ENCODE data around the gene ZNF396. TPM values are rescaled to one million over a fixed set of nuclear protein-coding genes. Genes with fewer than 3 reads are reported as not detected.
A peak's percentile ranks its signal among the peaks of the same experiment; 100 is the strongest.

ZNF396 gene
- total and polyA plus RNA-seq, 4 donors: 0.60 to 1.2 (median 0.99) TPM

- TF ChIP-seq HNF4A (conservative IDR thresholded peaks at IDR 0.05): no peak
These were observed 887 bp upstream of the ZNF396 start (continued) for GRCh38 chr18:35377875-35378573.

GRCh38 chr18:35376393-35376741 is 770 bp downstream of the ZNF396 start:
- H3K4me1 ChIP-seq (ENCODE audit: control insufficient read depth in 4 of 4, insufficient read depth in 4 of 4, low read length in 3 of 4): peaks cover 0 to 11% (median 5%) of the 10 kb centered on the region in 4 donors
- WGBS: 15% methylated on average over 13 of the region's 13 CpGs
- TF ChIP-seq TAF1 (conservative IDR thresholded peaks at IDR 0.05) (no peak), FOXA1 (IDR thresholded peaks at IDR 0.05) (no peak), RXRA (IDR thresholded peaks at IDR 0.05) (no peak), EGR1 (IDR thresholded peaks at IDR 0.05; ENCODE audit: low read depth in 2 of 2) (no peak), RAD21 (IDR thresholded peaks at IDR 0.05) (no peak), MAX (IDR thresholded peaks at IDR 0.05) (no peak), YY1 (IDR thresholded peaks at IDR 0.05) (no peak), ATF3 (IDR thresholded peaks at IDR 0.05) (no peak), HNF4A (conservative IDR thresholded peaks at IDR 0.05) (no peak), FOXA2 (IDR thresholded peaks at IDR 0.05) (no peak), HNF4G (IDR thresholded peaks at IDR 0.05) (no peak), ZBTB33 (IDR thresholded peaks at IDR 0.05) (no peak), CTCF (IDR thresholded peaks at IDR 0.05; ENCODE audit: low read depth, low read length, missing input control) (no peak)
- peak overlapping the region in 1 of 2 donors; percentile 12 for H3K9ac ChIP-seq (ENCODE audit: low read depth in 1 of 2, low read length in 2 of 2)
- no peaks in the 10 kb centered on the region for H3K9me3 ChIP-seq (ENCODE audit: control insufficient read depth in 4 of 4, low read length in 3 of 4)
- peak overlapping the region; percentile 55 to 89 (median 68) for H3K4me3 ChIP-seq (ENCODE audit: low read depth in 1 of 3, low read length in 3 of 3)
- no peaks in the 10 kb centered on the region for H3K27me3 ChIP-seq (ENCODE audit: control insufficient read depth in 4 of 4, insufficient read depth in 4 of 4, low read length in 3 of 4)
- no peak overlapping the region for H3K27ac ChIP-seq (ENCODE audit: low read depth in 1 of 2, low read length in 2 of 2)
- peak; percentile 37 for DNase-seq (ENCODE audit: low spot score)
- H3K36me3 ChIP-seq (ENCODE audit: control insufficient read depth in 4 of 4, insufficient read depth in 3 of 4, low read depth in 1 of 4, low read length in 3 of 4): no peaks in the 10 kb centered on the region

- no peaks in the 10 kb centered on the region for H3K9me3 ChIP-seq (ENCODE audit: control insufficient read depth in 4 of 4, low read length in 3 of 4)
- H3K36me3 ChIP-seq (ENCODE audit: control insufficient read depth in 4 of 4, insufficient read depth in 3 of 4, low read depth in 1 of 4, low read length in 3 of 4): no peaks in the 10 kb centered on the region
- WGBS: 96% methylated on average over 4 of the region's 4 CpGs
- no peaks in the 10 kb centered on the region for H3K27me3 ChIP-seq (ENCODE audit: control insufficient read depth in 4 of 4, insufficient read depth in 4 of 4, low read length in 3 of 4)
- DNase-seq (ENCODE audit: low spot score): no peak
- no peak overlapping the region for H3K27ac ChIP-seq (ENCODE audit: low read depth in 1 of 2, low read length in 2 of 2)
- no peak overlapping the region for H3K4me3 ChIP-seq (ENCODE audit: low read depth in 1 of 3, low read length in 3 of 3)
- peaks cover 0 to 11% (median 5%) of the 10 kb centered on the region in 4 donors for H3K4me1 ChIP-seq (ENCODE audit: control insufficient read depth in 4 of 4, insufficient read depth in 4 of 4, low read length in 3 of 4)
- H3K9ac ChIP-seq (ENCODE audit: low read depth in 1 of 2, low read length in 2 of 2): no peak overlapping the region
- TF ChIP-seq YY1 (IDR thresholded peaks at IDR 0.05) (no peak), TAF1 (conservative IDR thresholded peaks at IDR 0.05) (no peak), ZBTB33 (IDR thresholded peaks at IDR 0.05) (no peak), GABPA (IDR thresholded peaks at IDR 0.05 in 1 of 2, conservative IDR thresholded peaks at IDR 0.05 in 1 of 2) (no peak), FOXA2 (IDR thresholded peaks at IDR 0.05) (no peak), CTCF (IDR thresholded peaks at IDR 0.05; ENCODE audit: low read depth, low read length, missing input control) (no peak), ATF3 (IDR thresholded peaks at IDR 0.05) (no peak), EGR1 (IDR thresholded peaks at IDR 0.05; ENCODE audit: low read depth in 2 of 2) (no peak), HNF4G (IDR thresholded peaks at IDR 0.05) (no peak), HNF4A (conservative IDR thresholded peaks at IDR 0.05) (no peak), MAX (IDR thresholded peaks at IDR 0.05) (no peak), RXRA (IDR thresholded peaks at IDR 0.05) (no peak)
These were observed 2.4 kb downstream of the ZNF396 start for GRCh38 chr18:35374708-35375107.
